Thyroid gland (tissue), 4 donors: ENCODE results near the gene TFPI.

Experiments
- POLR2A ChIP-seq, 2 donors: fragments of 450-650 bp; IDR thresholded peaks; one replicate each; pipeline ENCODE4 v1.6.1; 2017; ENCODE audit warnings: antibody characterized with exemption in 2 of 2, mild to moderate bottlenecking in 2 of 2, moderate library complexity in 1 of 2
- TF ChIP-seq, protein P1 (sequence below), 6 experiments: fragments of 200-600 bp in 3 of 6; fragments of 450-650 bp in 3 of 6; sonication (generic) in 3 of 6; IDR thresholded peaks; one replicate each; pipeline ENCODE4 v1.5.1; 2016 to 2019; ENCODE audit warnings: antibody characterized with exemption in 6 of 6, mild to moderate bottlenecking in 2 of 6, inconsistent platforms in 1 of 6, moderate library complexity in 1 of 6

DNA sequence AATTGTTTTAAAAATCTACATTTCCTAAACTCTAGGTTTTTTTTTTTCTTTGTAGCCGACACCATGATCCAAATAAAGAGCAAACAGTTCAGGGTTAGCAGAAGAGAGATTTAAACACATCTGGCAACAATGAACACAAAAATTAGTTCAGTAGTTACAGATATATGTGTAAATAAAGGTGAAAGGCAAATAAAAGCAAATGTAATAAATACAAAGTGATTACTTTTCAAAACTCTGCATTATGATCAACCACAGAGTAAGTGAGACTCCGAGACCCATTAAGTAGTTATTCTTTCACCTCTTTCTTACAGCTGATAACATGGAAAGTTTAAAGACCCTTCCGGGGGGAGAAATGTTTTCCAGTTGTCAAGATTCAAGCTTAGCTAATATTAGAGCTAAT is 106.9 kb downstream of the TFPI start:
- TF ChIP-seq, protein P1, sequence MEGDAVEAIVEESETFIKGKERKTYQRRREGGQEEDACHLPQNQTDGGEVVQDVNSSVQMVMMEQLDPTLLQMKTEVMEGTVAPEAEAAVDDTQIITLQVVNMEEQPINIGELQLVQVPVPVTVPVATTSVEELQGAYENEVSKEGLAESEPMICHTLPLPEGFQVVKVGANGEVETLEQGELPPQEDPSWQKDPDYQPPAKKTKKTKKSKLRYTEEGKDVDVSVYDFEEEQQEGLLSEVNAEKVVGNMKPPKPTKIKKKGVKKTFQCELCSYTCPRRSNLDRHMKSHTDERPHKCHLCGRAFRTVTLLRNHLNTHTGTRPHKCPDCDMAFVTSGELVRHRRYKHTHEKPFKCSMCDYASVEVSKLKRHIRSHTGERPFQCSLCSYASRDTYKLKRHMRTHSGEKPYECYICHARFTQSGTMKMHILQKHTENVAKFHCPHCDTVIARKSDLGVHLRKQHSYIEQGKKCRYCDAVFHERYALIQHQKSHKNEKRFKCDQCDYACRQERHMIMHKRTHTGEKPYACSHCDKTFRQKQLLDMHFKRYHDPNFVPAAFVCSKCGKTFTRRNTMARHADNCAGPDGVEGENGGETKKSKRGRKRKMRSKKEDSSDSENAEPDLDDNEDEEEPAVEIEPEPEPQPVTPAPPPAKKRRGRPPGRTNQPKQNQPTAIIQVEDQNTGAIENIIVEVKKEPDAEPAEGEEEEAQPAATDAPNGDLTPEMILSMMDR (IDR thresholded peaks at IDR 0.05), result no peak
- no peak for TF ChIP-seq POLR2A (IDR thresholded peaks at IDR 0.05)
